GM21529 (cell line): ENCODE measurements around the gene STAMBP.
A peak's percentile ranks its signal among the peaks of the same experiment; 100 is the strongest.
"Not testable (repeated sequence)": the region's sequence is repeated elsewhere in the genome, so short reads cannot be mapped to it uniquely, and the experiment has no call there.

Experiments
- ATAC-seq: cut with Tn5 transposase; IDR thresholded peaks from one replicate; pipeline ENCODE4 v1.9.1; 2021; ENCODE audit not compliant: unreplicated experiment

STAMBP gene

DNA sequence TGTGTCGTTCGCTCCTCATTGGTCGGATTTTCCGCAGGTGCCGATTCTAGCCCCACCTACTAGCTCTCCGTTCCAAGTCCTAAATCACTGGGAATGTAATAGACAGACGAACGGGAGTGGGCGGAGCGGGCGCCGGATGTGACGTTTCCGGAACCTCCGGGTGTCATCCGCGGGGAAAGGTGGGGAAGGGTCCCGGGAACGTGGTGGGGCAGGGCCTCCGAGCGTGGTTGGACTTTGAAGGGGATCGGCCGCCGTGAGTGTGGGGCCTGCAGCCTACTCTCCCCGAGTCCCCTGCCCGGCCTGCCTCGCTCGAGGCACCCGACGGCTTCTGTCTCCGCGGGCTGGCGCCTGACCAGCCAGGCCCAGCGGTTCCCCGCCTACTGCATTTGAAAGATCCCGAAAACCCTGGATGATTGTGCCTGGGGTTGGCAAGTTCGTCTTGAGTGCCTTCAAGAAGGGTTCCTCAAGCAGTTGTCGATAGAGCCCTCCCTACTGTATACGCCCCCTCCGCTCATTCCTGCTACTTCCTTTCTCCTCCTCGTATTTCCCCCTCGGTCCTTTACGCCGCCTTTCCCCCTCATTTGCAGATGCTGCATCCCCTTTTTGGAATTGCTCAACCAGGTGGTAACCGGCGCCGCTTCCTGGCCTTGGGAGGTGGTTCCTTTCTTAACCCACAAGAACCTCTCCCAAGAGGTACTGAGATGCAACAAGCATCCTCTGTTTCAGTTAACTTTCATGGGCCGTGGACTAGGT, at the start of gene STAMBP:
TSS of gene STAMBP (plus strand) at position 144 of the 753 bp plus-strand sequence. CDS start 1,896 bp downstream, outside the sequence.
- ATAC-seq: peak; percentile 84

DNA sequence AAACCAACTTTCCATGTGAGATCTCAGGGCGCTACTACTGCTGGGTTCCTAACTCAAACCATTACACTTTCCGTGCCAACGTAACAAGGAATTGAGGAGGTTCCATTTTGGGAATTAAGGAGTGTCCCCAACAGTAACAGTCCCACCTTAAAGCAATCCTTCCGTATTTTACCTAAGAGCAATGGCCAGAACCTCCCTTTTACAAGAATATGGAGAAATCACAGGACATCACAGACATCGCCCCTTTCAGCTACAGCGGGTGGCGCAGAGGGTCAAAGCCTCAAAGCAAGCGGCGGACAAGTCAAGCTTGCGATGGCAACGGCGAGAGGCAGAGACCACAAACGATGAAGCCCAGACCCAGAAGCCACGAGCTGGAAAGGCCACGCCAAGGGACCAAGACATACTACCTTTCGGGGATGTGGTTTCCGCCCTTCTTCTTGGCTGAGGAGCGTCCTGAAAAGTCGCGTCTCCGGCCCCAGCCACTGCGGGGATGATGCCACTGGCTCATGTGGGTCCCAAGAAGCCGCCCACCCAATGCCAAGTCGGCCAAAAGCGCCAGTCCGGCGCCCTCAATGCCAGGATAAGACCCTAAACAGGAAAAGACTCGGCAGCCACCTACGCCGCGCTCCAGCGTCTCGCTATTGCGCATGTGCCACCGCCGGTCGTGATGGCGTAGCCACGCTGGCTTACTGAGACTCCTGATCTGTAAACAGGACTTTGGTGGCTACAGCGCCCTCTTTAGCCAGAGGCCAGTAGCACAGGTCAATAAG, 49.1 kb upstream of the STAMBP start, which contains the start of gene DUSP11:
TSS of gene DUSP11 (minus strand) at position 637 of the 770 bp plus-strand sequence. CDS start at position 508, 129 bp downstream.
- peak; percentile 99 for ATAC-seq

DNA sequence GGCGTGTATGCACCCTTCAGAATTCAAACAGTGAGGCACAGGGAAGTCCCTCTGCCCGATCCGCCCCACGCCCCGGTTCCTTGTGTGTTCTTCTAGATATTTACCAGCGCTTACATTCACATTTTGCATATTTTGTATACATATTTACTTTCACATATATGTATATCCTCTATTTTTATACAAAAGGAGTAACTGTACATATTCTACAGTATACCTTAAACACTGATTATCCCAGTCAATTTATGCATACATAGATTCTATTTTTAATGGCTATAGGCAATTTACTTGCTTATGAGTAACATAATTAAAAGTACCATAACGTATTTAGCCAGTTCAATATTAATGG, 48.6 kb upstream of the STAMBP start:
- ATAC-seq: no peak

DNA sequence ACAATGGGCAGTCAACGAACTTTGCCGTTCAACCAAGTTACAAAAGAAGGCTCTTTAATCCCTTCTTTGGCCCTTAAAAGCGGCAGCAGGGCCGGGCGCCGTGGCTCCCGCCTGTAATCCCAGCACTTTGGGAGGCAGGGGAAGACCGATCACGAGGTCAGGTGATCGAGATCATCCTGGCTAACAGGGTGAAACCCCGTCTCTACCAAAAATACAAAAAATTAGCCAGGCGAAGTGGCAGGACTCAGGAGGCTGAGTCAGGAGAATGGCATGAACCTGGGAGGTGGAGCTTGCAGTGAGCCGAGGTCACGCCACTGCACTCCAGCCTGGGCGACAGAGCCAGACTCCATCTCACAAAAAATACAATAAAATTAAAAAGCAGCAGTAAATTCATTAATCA, 45.4 kb upstream of the STAMBP start:
- ATAC-seq: not testable (repeated sequence)

DNA sequence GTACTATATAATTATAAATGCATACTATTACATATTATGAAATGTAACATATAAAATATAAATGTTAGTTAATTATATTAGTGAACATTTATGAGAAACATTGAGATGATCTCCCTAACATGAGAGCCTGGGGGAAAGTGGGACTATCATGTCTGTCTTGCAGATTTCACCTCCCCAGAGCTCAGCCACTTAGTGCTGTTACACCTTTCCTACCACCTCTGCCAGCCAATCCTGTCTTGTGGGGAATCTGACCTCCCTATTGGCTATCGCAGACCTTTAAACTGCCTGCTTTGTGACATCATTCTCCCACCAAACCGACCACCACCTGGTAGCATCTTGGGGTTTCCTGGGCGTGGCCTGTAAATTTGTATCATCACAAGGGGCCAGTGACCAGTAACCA, 44.9 kb upstream of the STAMBP start, which contains the start of gene C2orf78:
TSS of gene C2orf78 (plus strand) at position 301 of the 400 bp plus-strand sequence. CDS start 127 bp downstream, outside the sequence.
- ATAC-seq: not testable (repeated sequence)

DNA sequence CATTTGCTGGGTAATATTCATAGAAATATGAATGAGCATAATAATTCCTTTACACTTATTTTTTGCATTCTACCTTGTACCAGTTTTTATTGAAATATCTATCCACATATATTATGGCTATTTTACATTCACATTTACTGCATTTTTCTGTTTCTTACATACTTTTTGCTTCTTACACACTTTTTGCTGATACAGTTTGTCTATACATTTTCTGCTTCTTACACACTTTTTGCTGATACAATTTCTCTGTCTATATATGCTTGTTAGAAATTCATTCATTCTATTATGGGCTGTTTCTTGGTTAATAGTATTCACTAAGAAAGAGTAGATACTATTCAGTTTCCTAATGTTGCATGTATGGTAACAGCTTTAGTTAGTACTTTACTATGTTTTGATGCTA, 16.9 kb upstream of the STAMBP start:
- no peak for ATAC-seq

DNA sequence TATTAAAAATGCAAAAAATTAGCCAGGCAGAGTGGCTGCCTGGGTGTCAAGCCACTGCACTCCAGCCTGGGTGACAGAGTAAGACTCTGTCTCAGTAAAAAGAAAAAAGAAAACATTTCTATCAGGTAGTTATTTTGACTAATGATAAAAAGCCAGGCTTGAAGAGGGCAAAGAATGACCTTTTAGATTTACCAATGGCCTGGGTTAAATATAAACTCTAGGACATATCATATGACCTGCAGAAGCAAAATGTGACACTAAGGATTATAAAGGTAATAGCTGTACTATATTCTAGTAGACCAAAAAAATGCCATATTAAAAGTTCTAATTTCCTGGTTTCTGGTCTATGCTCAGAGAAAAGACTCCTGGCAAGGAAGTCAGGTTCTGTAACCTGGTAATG, 16.1 kb upstream of the STAMBP start:
- ATAC-seq: no peak

DNA sequence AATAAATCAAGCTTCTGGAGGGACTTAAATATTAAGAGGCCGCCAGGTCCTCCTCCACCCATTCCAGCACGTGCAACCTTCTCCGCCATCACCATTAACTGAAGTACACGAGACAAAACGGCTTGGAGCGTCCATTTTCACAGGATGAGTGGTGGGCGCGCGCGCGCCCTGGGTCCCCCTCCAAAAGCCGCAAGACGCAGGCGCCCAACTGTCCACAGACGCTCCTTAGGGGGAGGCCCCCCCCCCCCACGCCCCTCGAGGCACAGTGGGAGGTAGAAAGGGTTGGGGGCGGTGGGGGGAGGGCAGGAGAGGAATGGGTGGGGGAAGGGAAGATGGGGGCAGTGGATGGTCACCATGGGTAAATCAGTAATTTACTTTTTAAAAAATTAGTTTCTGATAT, 10.5 kb upstream of the STAMBP start:
- ATAC-seq: no peak

DNA sequence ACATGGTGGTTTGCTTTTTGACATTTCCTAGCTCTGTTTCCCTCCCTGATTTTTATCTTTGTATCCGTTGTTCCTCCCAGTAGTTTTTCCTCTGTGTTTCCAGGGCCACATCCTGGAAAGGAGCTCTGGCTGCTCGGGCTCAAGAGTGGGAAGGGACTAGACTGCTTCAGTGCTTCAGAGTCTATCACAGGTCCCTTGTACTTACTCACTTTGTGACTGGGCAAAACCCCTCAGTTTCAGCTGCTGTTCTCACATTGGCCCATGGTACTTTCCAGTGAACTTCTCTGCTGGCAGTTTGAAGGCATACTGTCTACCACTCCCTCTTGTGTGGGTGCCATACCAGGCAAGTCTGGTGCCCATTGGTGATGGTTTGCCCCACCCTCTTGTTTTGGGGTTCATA, 7.5 kb upstream of the STAMBP start:
- peak; percentile 75 for ATAC-seq

DNA sequence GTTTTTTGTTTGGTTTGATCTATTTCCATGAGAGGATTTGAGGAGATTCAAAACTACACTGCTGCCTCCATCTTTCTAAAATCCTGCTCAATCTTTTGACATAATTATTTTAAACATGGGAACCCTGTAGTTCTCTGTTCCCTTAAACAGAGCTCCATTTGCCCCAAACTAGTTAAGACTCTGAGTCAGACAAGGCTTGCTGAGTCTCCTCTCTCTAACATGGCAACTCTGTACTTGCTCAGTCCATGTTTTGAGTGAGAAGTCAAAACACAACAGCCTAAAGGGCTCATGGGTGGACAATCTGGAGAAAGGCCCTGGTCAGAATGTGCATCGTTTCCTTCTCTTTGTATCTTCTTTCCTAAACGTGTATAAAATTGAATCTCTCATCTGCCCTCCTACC, 7.1 kb upstream of the STAMBP start:
- ATAC-seq: no peak

DNA sequence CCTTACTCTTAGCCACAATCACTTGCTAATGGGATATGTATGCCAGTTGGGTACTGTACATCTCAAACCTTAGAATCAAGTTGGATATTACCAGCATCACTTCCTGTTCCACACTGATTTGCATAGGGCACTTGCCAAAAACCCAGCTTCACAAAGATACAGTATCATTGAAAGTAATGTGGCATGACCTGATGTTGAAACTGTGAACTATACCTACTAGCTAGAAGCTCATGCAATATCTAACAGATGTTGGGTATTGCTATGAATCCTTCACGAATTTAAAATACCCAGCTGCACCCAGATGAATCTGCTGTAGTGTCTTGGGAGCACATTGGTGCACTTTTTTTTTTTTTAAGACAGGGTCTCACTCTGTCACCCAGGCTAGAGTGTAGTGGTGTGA, 6.5 kb upstream of the STAMBP start:
- peak; percentile 70 for ATAC-seq

DNA sequence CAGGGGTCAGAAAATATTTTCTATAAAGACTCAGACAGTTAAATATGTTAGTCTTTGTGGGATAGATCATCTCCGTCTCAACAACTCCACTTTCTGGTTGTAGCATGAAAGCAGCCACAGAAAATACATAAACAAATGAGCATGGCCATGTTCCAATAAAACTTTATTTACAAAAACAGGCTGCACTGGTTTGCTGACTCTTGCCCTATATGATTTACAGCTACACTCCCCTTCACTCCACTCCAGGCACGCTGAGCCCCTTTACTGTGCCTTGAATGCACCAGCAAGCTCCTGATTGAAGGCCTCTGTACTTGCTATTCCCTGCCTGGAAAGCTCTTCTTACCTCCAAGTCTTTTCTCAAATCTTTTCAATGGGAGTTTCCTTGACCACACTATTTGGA, 5.8 kb upstream of the STAMBP start:
- no peak for ATAC-seq

DNA sequence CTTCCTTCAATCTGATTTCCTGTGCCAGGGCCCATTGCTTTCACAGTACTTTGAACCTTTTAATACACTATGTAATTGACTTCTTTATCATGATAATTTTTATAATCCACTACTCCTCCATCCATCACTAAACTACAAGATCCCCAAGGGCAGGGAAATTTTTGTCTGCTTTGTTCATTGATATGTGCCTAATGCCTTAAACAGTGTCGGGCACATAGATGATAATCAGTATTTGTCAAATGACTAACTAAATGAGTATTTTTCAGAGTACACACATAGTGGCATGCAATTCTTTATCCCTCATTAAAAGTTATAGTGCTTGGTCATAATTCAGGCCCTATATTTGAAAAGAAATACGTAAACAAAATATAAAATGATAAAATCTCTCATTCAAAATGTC, 5.3 kb upstream of the STAMBP start:
- ATAC-seq: no peak

DNA sequence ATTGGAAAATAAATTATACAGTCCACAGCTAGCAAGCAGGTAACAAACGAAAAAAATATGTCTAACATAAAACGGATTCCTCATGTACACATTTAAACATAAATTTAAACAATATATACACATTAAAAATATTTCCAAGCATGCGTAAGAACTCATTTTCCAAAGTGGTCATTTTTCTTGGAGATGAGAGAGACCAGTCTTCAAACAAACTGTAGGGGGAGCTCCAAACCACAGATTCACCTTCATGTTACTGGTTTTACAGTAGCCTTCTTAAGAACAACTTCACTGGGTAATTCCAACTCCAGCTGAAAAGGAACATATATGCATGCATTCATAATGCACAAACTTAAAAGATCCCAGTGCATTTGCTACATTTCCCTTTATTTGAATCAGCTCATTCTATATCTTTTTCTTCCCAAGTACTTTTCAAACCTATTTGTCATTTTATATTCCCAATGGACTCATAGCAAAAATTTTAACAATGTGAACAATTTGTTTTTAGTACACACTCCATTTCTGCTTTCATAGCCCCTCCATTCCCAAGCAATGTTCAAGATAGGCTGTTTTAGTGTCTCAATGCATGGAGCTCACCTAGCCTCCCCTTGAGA, 4.7 kb upstream of the STAMBP start:
- ATAC-seq: no peak

DNA sequence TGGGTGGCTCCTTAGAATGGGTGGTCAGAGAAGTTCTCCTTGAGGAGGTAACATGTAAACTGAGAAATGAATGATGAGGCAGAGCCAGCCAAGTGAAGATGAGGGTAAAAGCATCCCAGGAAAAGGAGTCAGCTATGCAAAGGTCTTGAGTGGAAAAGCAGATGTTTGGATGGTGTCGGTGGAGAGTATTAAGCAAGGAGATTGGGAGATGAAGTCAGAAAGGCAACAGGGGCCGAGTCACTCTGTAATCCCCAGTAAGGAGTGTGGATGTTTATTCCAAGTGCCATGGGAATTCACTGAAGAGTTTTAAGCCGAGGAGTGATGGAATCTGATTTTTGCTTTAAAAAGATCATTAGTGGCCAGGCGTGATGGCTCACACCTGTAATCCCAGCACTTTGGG, 3.4 kb upstream of the STAMBP start:
- ATAC-seq: no peak

DNA sequence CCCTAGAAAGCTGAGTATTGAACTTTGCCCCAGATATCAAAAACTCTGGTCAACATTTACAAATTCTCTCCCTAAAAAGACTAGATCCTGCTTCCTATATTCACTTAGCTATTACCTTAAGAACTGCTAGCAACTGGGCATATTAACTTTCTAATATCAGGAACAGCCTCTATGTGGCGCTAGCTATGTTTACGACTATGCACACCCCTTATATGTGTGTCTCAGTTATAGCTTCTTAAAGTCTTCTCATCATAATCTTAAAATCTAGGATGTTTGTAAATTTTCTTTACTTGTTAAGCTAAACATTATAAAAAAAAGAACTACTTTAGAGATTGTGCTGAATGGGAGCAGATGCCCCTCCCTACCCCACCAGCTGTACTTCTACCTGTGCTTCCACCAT, 1.7 kb upstream of the STAMBP start:
- no peak for ATAC-seq

DNA sequence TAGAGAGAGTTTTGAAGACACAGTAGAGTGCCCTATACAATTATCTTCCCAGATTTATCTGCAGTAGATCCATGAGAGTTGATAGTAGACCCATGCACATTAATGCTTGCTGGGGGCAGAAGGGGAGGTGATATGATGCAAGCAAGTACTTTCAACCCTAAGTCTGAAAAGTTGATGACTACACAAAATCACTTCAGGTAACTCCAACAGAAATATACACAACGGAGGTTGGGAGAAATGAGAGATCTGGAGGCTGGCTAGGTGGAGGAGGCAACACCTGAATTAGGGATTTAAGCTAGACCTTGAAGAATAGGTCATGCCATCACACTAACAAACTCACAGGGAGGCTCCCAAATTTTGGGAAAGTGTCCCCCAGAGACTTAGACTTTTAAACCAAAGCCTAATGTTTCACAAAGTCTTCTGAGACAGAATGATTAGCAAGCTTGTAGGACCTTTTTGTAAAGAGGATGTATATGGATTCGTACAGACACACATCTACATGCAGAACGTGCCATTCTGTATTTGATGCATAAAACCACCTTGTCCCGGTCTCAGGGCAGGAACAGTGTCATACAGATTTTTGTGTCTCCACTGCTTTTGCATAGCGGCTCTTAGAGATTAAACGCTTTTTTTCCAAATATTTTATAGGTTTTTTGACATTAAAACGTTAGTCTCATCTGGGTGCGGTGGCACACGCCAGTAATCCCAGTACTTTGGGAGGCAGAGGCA, 937 bp upstream of the STAMBP start:
- no peak for ATAC-seq

DNA sequence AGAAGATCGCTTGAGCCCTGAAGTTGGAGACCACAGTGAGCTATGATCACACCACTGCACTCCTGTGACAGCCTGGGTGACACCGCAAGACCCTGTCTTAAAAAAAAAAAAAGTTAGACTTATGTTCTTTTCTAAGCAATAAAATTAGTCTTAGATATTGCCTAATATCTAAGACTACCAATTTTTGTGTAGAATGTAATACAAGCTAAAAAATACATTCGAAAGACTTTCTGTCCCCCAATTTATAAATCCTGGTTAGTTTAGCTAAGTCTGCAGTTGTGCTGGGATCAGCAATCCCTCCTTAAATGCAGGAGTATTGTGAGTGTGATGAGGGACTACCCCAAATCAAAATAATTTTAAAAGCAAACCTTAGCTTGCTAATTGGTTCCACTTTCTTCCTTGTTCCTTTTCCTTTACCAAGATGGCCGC, 358 bp upstream of the STAMBP start:
- ATAC-seq: no peak

DNA sequence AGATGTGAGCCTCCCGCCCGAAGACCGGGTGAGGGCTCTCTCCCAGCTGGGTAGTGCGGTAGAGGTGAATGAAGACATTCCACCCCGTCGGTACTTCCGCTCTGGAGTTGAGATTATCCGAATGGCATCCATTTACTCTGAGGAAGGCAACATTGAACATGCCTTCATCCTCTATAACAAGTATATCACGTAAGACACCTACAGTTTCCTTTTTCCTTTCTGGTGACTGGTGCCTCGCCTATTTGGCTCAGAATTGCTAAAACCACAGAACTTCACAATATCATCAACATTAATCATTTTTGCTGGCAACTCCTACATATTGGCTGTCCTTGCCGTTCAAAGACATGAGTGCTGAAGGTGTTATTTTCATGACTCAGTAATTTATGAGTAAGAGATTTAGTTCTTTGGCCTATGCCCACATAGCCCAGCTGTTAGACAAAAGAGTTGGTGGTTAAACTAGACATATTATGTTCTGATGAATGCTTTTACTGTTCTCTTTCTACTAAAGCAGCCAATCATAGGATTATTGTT, 2.2 kb downstream of the STAMBP start:
- no peak for ATAC-seq

DNA sequence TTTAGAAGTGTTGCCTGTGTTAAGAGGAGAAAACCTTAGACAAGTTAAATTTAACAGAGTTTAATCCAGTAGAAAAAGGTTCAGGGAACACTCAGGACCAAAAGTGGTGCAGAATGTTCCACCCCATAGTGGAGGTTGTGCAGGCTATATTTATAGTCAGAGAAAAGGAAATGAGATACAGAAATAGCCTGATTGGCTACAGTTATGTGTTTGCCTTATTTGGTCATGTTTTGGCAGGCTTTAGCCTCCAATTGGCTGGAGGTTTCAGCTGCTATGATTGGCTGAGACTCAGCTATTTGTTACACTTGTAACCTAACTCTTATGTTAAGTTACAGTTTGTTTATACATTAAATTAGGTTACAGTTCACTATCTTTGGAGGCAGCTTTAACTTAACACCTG, 4.2 kb downstream of the STAMBP start:
- ATAC-seq: no peak
